ENCODE data around the gene TOM1L2.

TOM1L2 gene

GRCh38 chr17:17989618-17990017 is 17.4 kb upstream of the TOM1L2 start:
- TF ChIP-seq, protein P1, sequence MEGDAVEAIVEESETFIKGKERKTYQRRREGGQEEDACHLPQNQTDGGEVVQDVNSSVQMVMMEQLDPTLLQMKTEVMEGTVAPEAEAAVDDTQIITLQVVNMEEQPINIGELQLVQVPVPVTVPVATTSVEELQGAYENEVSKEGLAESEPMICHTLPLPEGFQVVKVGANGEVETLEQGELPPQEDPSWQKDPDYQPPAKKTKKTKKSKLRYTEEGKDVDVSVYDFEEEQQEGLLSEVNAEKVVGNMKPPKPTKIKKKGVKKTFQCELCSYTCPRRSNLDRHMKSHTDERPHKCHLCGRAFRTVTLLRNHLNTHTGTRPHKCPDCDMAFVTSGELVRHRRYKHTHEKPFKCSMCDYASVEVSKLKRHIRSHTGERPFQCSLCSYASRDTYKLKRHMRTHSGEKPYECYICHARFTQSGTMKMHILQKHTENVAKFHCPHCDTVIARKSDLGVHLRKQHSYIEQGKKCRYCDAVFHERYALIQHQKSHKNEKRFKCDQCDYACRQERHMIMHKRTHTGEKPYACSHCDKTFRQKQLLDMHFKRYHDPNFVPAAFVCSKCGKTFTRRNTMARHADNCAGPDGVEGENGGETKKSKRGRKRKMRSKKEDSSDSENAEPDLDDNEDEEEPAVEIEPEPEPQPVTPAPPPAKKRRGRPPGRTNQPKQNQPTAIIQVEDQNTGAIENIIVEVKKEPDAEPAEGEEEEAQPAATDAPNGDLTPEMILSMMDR (IDR thresholded peaks at IDR 0.05; ENCODE audit: control insufficient read depth, extremely low read depth, insufficient read depth): no peak
- DNase-seq (ENCODE audit: low read depth): no peak
- no peak overlapping the region for H3K4me3 ChIP-seq (ENCODE audit: low read depth, low read length)

DNA sequence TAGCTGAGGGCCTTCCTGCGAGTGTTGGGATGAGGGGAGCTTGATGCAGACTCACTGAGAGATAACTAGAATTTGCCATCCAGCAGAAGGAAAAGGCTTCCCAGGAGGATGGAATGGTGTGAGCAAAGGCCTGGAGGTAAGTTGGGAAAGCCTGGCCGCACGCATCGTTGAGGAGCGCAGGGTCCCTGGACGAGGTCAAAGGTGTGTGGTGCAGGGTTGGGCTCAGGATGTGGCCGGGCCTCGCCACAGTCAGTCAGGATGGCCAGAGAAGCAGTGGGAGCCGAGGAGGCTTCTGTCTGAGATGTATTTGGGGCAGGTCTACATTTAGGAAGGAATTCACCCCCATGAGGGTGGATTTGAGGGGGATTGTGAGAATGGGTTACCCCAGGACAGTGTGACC is 16.9 kb upstream of the TOM1L2 start:
- H3K4me3 ChIP-seq (ENCODE audit: low read depth, low read length): no peak overlapping the region
- TF ChIP-seq, protein P1 (IDR thresholded peaks at IDR 0.05; ENCODE audit: control insufficient read depth, extremely low read depth, insufficient read depth): no peak
- DNase-seq (ENCODE audit: low read depth): no peak

GRCh38 chr17:17988427-17988945 is 16.3 kb upstream of the TOM1L2 start:
- TF ChIP-seq, protein P1 (IDR thresholded peaks at IDR 0.05; ENCODE audit: control insufficient read depth, extremely low read depth, insufficient read depth): no peak
- no peak for DNase-seq (ENCODE audit: low read depth)

GRCh38 chr17:17987901-17988300 is 15.7 kb upstream of the TOM1L2 start:
- no peak overlapping the region for H3K4me3 ChIP-seq (ENCODE audit: low read depth, low read length)
- TF ChIP-seq, protein P1 (IDR thresholded peaks at IDR 0.05; ENCODE audit: control insufficient read depth, extremely low read depth, insufficient read depth): no peak
- DNase-seq (ENCODE audit: low read depth): no peak

More at GRCh38 chr17:17988427-17988945, 16.3 kb upstream of the TOM1L2 start:
- H3K4me3 ChIP-seq (ENCODE audit: low read depth, low read length): no peak overlapping the region

DNA sequence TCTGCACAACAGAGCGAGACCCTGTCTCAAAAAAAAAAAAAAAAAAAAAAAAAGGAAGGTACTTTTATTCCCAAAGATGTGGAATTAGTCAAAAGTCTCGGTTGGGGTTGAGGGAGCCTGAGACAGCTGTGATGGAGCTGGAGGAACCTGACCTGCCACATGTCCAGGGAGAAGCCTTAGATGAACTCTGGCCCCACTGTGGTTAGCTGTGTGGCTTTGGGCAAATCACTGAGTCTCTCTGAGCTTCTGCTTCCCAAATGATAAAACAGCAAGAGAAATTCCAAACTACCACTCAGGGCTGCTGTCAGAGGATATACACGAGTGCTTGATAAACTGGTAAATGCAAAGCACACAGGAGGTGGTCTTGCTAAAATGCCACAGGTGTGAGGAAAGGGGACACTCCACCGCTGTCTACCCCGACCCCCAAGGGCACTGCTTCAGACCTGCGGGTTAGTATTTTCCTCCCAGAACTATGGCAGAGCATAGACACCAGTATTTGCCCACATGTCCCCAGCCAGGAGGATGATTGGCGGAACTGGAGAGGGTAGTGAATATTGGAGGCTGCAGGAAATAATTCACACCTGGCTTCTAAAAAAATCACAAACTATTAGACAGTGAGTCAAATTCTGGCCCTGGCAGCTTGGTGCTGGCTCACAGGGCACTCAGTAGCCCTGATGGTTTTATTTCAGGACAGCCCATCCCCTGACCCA is 15.1 kb upstream of the TOM1L2 start:
- DNase-seq (ENCODE audit: low read depth): no peak
- no peak overlapping the region for H3K4me3 ChIP-seq (ENCODE audit: low read depth, low read length)
- TF ChIP-seq, protein P1 (IDR thresholded peaks at IDR 0.05; ENCODE audit: control insufficient read depth, extremely low read depth, insufficient read depth): no peak

GRCh38 chr17:17985555-17985954 is 13.4 kb upstream of the TOM1L2 start:
- TF ChIP-seq, protein P1 (IDR thresholded peaks at IDR 0.05; ENCODE audit: control insufficient read depth, extremely low read depth, insufficient read depth): no peak
- DNase-seq (ENCODE audit: low read depth): no peak
- no peak overlapping the region for H3K4me3 ChIP-seq (ENCODE audit: low read depth, low read length)

- TF ChIP-seq, protein P1 (IDR thresholded peaks at IDR 0.05; ENCODE audit: control insufficient read depth, extremely low read depth, insufficient read depth): no peak
- no peak for DNase-seq (ENCODE audit: low read depth)
- no peak overlapping the region for H3K4me3 ChIP-seq (ENCODE audit: low read depth, low read length)
Observed at GRCh38 chr17:17985153-17985552, 13.0 kb upstream of the TOM1L2 start.

All from LNCaP clone FGC (cell line).